ENCODE measurements around the gene SCO2.

Gene SCO2

DNA sequence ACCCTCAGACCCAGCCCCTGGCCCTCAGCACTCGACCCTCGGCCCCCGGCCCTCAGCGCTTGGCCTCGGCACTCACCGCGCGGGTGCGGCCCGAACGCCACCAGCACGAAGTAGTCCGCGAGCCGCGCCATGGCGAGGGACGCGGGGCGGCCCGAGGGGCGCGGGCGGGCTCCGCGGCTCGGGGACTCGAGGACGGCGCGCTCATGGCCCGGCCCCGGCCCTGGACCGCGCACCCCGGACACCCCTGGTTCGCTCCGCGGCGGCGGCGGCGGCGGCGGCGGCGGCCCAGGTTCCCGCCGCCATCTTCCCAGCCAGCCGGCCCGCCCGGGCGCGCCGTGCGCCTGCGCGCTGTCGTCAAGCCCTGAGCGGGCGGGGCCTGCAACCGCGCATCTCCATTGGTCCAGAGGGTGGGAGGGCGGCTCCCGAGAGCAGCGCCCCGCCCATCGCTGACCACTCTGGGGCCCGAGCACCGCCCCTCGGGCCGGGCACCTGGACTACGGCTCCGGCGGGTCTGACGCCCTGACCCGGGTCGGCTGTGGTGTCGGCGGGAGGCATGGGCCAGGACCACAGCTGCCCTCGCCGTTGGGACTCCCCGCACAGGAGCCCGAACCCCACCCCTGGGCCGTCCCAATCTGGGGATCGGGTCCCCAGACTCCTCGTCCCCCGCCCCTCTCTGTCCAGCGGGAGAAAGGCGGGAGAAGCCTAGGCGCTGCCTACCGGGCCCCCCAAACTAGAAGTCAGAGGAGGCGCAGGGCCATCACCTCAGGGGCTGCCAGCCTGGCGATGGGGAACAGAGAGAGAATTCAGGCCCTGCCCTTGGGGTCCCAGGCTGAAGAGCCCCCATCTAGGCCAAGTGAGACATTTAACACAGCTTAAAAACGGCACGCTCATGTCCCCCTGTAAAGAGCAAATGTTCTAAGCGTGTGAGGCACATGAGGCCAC is 50.4 kb downstream of the SCO2 start, which contains the start of gene SBF1:
SBF1 (minus strand) TSS at position 326 of the 942 bp plus-strand sequence; CDS start at position 131, 195 bp downstream.
- ATAC-seq (peak; percentile 70), DNase-seq (peak; percentile 87 to 89)
- Mint-ChIP-seq H3K27me3 (peaks cover 6% of the 10 kb centered on the region), H3K27ac (peak within 1 kb of the TSS; percentile 51 to 92), H3K4me3 (peak within 1 kb of the TSS; percentile 91 to 98), H3K4me1 (peaks cover 60% of the 10 kb centered on the region), H3K9me3 (no peaks in the 10 kb centered on the region)

- ATAC-seq, result no peak
- H3K4me3 Mint-ChIP-seq, result peak overlapping the region; percentile 91 to 98
- DNase-seq, result peak; percentile 46 to 64
- H3K4me1 Mint-ChIP-seq, result peaks cover 65% of the 10 kb centered on the region
- no peaks in the 10 kb centered on the region for H3K27me3 Mint-ChIP-seq
- peak overlapping the region; percentile 31 to 92 for H3K27ac Mint-ChIP-seq
- no peaks in the 10 kb centered on the region for H3K9me3 Mint-ChIP-seq
Measured at GRCh38 chr22:50473855-50474671, 51.3 kb downstream of the SCO2 start.

Data from stimulated activated naive CD8-positive, alpha-beta T cell treated with anti-CD3 and anti-CD28 coated beads, Interleukin-15, amount 100 ng/mL, for 72 hours (primary cell).